CD4-positive, alpha-beta T cell treated with Interleukin-15 for 1 hour (primary cell): ENCODE measurements around the gene PNPLA6.
"Not testable (repeated sequence)": the region's sequence is repeated elsewhere in the genome, so short reads cannot be mapped to it uniquely, and the experiment has no call there.

Source experiments
- DNase-seq: peaks from one replicate; pipeline ENCODE4 v3.0.0-alpha.2; 2020

The PNPLA6 gene

GRCh38 chr19:7533925-7534480, 1.5 kb upstream of the PNPLA6 start:
- DNase-seq: peak; percentile 82

GRCh38 chr19:7534531-7535046, 928 bp upstream of the PNPLA6 start:
- DNase-seq: no peak

GRCh38 chr19:7535998-7536695, 630 bp downstream of the PNPLA6 start:
- DNase-seq: no peak

GRCh38 chr19:7538990-7539389, 3.5 kb downstream of the PNPLA6 start:
- DNase-seq: not testable (repeated sequence)

- DNase-seq: no peak
These were observed 4.4 kb downstream of the PNPLA6 start for GRCh38 chr19:7539827-7540425.

GRCh38 chr19:7540761-7541474, 5.4 kb downstream of the PNPLA6 start:
- DNase-seq: no peak

GRCh38 chr19:7541475-7541824, 5.9 kb downstream of the PNPLA6 start:
- no peak for DNase-seq

- DNase-seq: no peak
These were observed 6.4 kb downstream of the PNPLA6 start for GRCh38 chr19:7541828-7542443.

- DNase-seq: no peak
These were observed 7.2 kb downstream of the PNPLA6 start for GRCh38 chr19:7542556-7543348.

- DNase-seq: peak; percentile 64
These were observed 9.1 kb downstream of the PNPLA6 start for GRCh38 chr19:7544626-7545025.

GRCh38 chr19:7545300-7545699, 9.8 kb downstream of the PNPLA6 start:
- DNase-seq: no peak

GRCh38 chr19:7545904-7546303, 10.4 kb downstream of the PNPLA6 start:
- DNase-seq: no peak

GRCh38 chr19:7547159-7547558, 11.6 kb downstream of the PNPLA6 start:
- DNase-seq: no peak

GRCh38 chr19:7549429-7550148, 14.1 kb downstream of the PNPLA6 start:
- DNase-seq: no peak

- DNase-seq: no peak
These were observed 14.8 kb downstream of the PNPLA6 start for GRCh38 chr19:7550169-7550770.

- peak; percentile 70 for DNase-seq
These were observed 15.7 kb downstream of the PNPLA6 start for GRCh38 chr19:7550987-7551761.

- DNase-seq: no peak
These were observed 17.3 kb downstream of the PNPLA6 start for GRCh38 chr19:7552781-7553180.

GRCh38 chr19:7554565-7554964, 19.0 kb downstream of the PNPLA6 start:
- DNase-seq: no peak

- DNase-seq: no peak
These were observed 19.7 kb downstream of the PNPLA6 start for GRCh38 chr19:7554990-7555864.
